A549 (cell line): ENCODE measurements around the gene HAO2. TPM values are rescaled to one million over a fixed set of nuclear protein-coding genes. Genes with fewer than 3 reads are reported as not detected.

Experiments used
- ATAC-seq, 2 experiments: fragments of 200-7000 bp in 1 of 2; fragments of >200 bp in 1 of 2; cut with Nextera tagmentation in 1 of 2; cut with Tn5 transposase in 1 of 2; 3 replicates each; pipeline versions ENCODE4 v1.8.0 to v1.9.1; 2018 to 2020; ENCODE audit warnings: mild to moderate bottlenecking in 1 of 2, moderate library complexity in 1 of 2
- CTCF ChIA-PET: fragments of 300-600 bp; sonication (Branson Sonifier 250); formaldehyde crosslinking; extraction: SDS; loops from one replicate; lab custom pipeline; 2021; ENCODE audit warnings: antibody characterized with exemption, inconsistent platforms; lab: Yijun Ruan, JAX
- POLR2A ChIA-PET: fragments of 350-600 bp; formaldehyde crosslinking; extraction: SDS; loops from one replicate; lab custom pipeline; 2021; ENCODE audit warnings: antibody characterized with exemption, inconsistent platforms; lab: Yijun Ruan, JAX
- DNase-seq, 2 experiments: peaks; one replicate each; pipeline versions ENCODE4 v3.0.0 to v3.0.0-alpha.2; 2011 to 2016; ENCODE audit warnings: low read depth in 1 of 2, low spot score in 1 of 2
- FAIRE-seq: peaks from 2 replicates; lab custom pipeline; 2011; peaks lifted over from hg19 to GRCh38; lab: Jason Lieb, UNC
- H3K27ac ChIP-seq, 2 experiments: fragments of >200 bp; sonication (Bioruptor Twin); formaldehyde crosslinking; 3 replicates each; pipeline ENCODE4 v1.5.1; 2016 to 2017
- H3K4me1 ChIP-seq: fragments of >200 bp; sonication (Bioruptor Twin); formaldehyde crosslinking; 3 replicates; pipeline ENCODE4 v1.6.1; 2016
- H3K4me2 ChIP-seq: fragments of >200 bp; sonication (Bioruptor Twin); formaldehyde crosslinking; 3 replicates; pipeline ENCODE4 v1.6.1; 2016
- H3K4me3 ChIP-seq: fragments of >200 bp; sonication (Bioruptor Twin); formaldehyde crosslinking; 3 replicates; pipeline ENCODE4 v1.5.1; 2016
- H3K9me3 ChIP-seq: fragments of >200 bp; sonication (Bioruptor Twin); formaldehyde crosslinking; 3 replicates; pipeline ENCODE4 v1.6.1; 2016
- BCL3 ChIP-seq: fragments of >200 bp; sonication (Bioruptor Twin); formaldehyde crosslinking; IDR thresholded peaks from 3 replicates; pipeline ENCODE4 v1.6.1; 2016
- CBX2 ChIP-seq: fragments of 200-600 bp; sonication (generic); IDR thresholded peaks from 2 replicates; pipeline ENCODE4 v1.6.1; 2016; ENCODE audit warnings: low read depth, mild to moderate bottlenecking, borderline replicate concordance
- CHD2 ChIP-seq: fragments of 150-350 bp; IDR thresholded peaks from 2 replicates; pipeline ENCODE4 v1.6.1; 2014; ENCODE audit warnings: low read length; ENCODE audit not compliant: partially characterized antibody
- EHMT2 ChIP-seq: fragments of 200-600 bp; sonication (generic); IDR thresholded peaks from 2 replicates; pipeline ENCODE4 v1.6.1; 2016; ENCODE audit warnings: antibody characterized with exemption, low read depth, mild to moderate bottlenecking, moderate library complexity
- FOSB ChIP-seq: fragments of 250-450 bp; sonication (Bioruptor Pico); IDR thresholded peaks from 2 replicates; pipeline ENCODE4 v1.5.0; 2020; ENCODE audit warnings: mild to moderate bottlenecking, moderate library complexity
- GATA3 ChIP-seq: IDR thresholded peaks from 2 replicates; pipeline ENCODE4 v1.6.1; 2012; ENCODE audit warnings: borderline replicate concordance
- HMGXB4 ChIP-seq: fragments of 250-450 bp; sonication (Bioruptor Pico); IDR thresholded peaks from 2 replicates; pipeline ENCODE4 v1.5.0; 2021; ENCODE audit warnings: mild to moderate bottlenecking, moderate library complexity, borderline replicate concordance
- HOXB13 ChIP-seq: fragments of 250-450 bp; sonication (Bioruptor Pico); IDR thresholded peaks from 2 replicates; pipeline ENCODE4 v1.5.0; 2020; ENCODE audit warnings: low read depth, mild to moderate bottlenecking, moderate library complexity
- JUN ChIP-seq, 2 experiments: fragments of >200 bp; sonication (Bioruptor Twin); formaldehyde crosslinking; IDR thresholded peaks; 2 replicates in 1 of 2; 3 replicates in 1 of 2; pipeline ENCODE4 v1.6.1; 2016 to 2017
- KDM1A ChIP-seq: fragments of 200-600 bp; sonication (generic); IDR thresholded peaks from 2 replicates; pipeline ENCODE4 v1.6.1; 2016; ENCODE audit warnings: low read depth, mild to moderate bottlenecking
- KDM5A ChIP-seq: fragments of 200-600 bp; sonication (generic); IDR thresholded peaks from 2 replicates; pipeline ENCODE4 v1.6.1; 2016; ENCODE audit warnings: antibody characterized with exemption, mild to moderate bottlenecking
- MAZ ChIP-seq: fragments of 150-350 bp; IDR thresholded peaks from 2 replicates; pipeline ENCODE4 v1.6.1; 2014; ENCODE audit warnings: antibody characterized with exemption, low read depth, low read length, borderline replicate concordance
- MYC ChIP-seq: IDR thresholded peaks from 2 replicates; pipeline ENCODE4 v1.6.1; 2012; ENCODE audit warnings: mild to moderate bottlenecking, inconsistent platforms, low read length, improper control_type of control experiment, borderline replicate concordance
- NFE2L2 ChIP-seq: fragments of 150-350 bp; conservative IDR thresholded peaks from 2 replicates; pipeline ENCODE4 v1.6.1; 2014; ENCODE audit warnings: low read length
- PHF8 ChIP-seq: fragments of 200-600 bp; sonication (generic); IDR thresholded peaks from 2 replicates; pipeline ENCODE4 v1.6.1; 2016; ENCODE audit warnings: low read depth, mild to moderate bottlenecking, antibody characterized with exemption, moderate library complexity, borderline replicate concordance
- REST ChIP-seq: fragments of 200-600 bp; sonication (generic); IDR thresholded peaks from 2 replicates; pipeline ENCODE4 v1.6.1; 2016; ENCODE audit warnings: antibody characterized with exemption, mild to moderate bottlenecking, moderate library complexity
- ZC3H11A ChIP-seq: fragments of 450-650 bp; IDR thresholded peaks from 2 replicates; pipeline ENCODE4 v1.6.1; 2014; ENCODE audit warnings: antibody characterized with exemption, mild to moderate bottlenecking
- WGBS: methylation state at CpG from one replicate; pipeline ENCODE4 v1.1.6; 2017; ENCODE audit errors: missing lambda C conversion rate; 5-methylcytosine and 5-hydroxymethylcytosine counted together
- polyA plus RNA-seq, 4 experiments: library from polyadenylated mRNA; depleted of rRNA in 3 of 4; stranded (reverse); fragments of >200 nt; fragmentation: RNase III in 1 of 4; extraction: RNeasy Plus Mini Kit Qiagen cat#74134 plus additional on column Dnase treatment in 1 of 4; gene quantifications; 2 replicates in 3 of 4; 3 replicates in 1 of 4; pipeline ENCODE4 v1.2.3, GENCODE V29; 2011 to 2017

HAO2 gene
- polyA plus RNA-seq, 2 of the 4 experiments (the other 2 are of a cell fraction): 0.05 to 0.10 TPM

GRCh38 chr1:119323216-119323982 is 45.2 kb upstream of the HAO2 start:
- no peak for ATAC-seq
- ChIA-PET CTCF (no interaction called here), POLR2A (no interaction called here)
- Histone ChIP-seq H3K9me3 (no peaks in the 10 kb centered on the region), H3K27ac (no peak overlapping the region), H3K4me2 (no peak overlapping the region), H3K4me1 (no peaks in the 10 kb centered on the region), H3K4me3 (no peak overlapping the region)
- WGBS: 84% methylated on average over 5 of the region's 5 CpGs
- no peak for DNase-seq
- TF ChIP-seq PHF8: no peak
- TF ChIP-seq JUN (IDR thresholded peaks at IDR 0.05): no peak
- no peak for TF ChIP-seq CHD2
- TF ChIP-seq EHMT2: no peak
- TF ChIP-seq HOXB13 (CRISPR knock-in tag): no peak
- no peak for TF ChIP-seq KDM5A
- TF ChIP-seq MYC: no peak
- TF ChIP-seq BCL3: no peak
- TF ChIP-seq KDM1A: no peak
- no peak for TF ChIP-seq HMGXB4 (CRISPR knock-in tag)
- FAIRE-seq: no peak

- DNase-seq (no peak), ATAC-seq (no peak), FAIRE-seq (no peak)
- Histone ChIP-seq H3K4me3 (no peak overlapping the region), H3K9me3 (no peaks in the 10 kb centered on the region), H3K27ac (no peak overlapping the region), H3K4me2 (no peak overlapping the region)
- ChIA-PET POLR2A (no interaction called here), CTCF (interaction anchor here (0.8 kb wide), 1 partner anchor 48 kb away, joined by 3 read pairs; no protein-coding TSS in a partner anchor)
- TF ChIP-seq CBX2 (no peak), FOSB (CRISPR knock-in tag) (no peak), ZC3H11A (no peak), NFE2L2 (no peak), GATA3 (no peak), MAZ (no peak), REST (no peak)
- TF ChIP-seq, all 56 proteins: peak for 0
- 39% methylated on average over 1 of the region's 1 CpG for WGBS
- H3K4me1 ChIP-seq: no peaks in the 10 kb centered on the region
Measured at GRCh38 chr1:119324198-119324597, 44.4 kb upstream of the HAO2 start.
